CD4-positive, alpha-beta T cell (primary cell): ENCODE results near the gene MICAL3. TPM values are rescaled to one million over a fixed set of nuclear protein-coding genes. Genes with fewer than 3 reads are reported as not detected.

ENCODE experiments used
- ATAC-seq: fragments of 200-7000 bp; cut with Tn5 transposase; one replicate; pipeline ENCODE4 v1.10.0; 2022; ENCODE audit warnings: mild to moderate bottlenecking; ENCODE audit not compliant: poor library complexity
- CTCF ChIA-PET: fragments of 350-600 bp; sonication (Branson Sonifier 250); formaldehyde crosslinking; loops from one replicate; lab custom pipeline; 2021; ENCODE audit warnings: antibody characterized with exemption, inconsistent platforms; lab: Charles Lee
- POLR2A ChIA-PET: fragments of 350-600 bp; sonication (Branson Sonifier 250); formaldehyde crosslinking; loops from one replicate; lab custom pipeline; 2021; ENCODE audit warnings: antibody characterized with exemption, inconsistent platforms; lab: Charles Lee
- DNase-seq, 14 experiments: peaks; one replicate each; pipeline ENCODE4 v3.0.0-alpha.2; 2013 to 2020; ENCODE audit warnings: mixed read lengths in 2 of 14
- H3K27ac ChIP-seq, 2 donors: one replicate each; pipeline versions ENCODE4 v1.5.1 to v1.7.0; 2013; ENCODE audit warnings: low read length in 2 of 2, low read depth in 1 of 2, mild to moderate bottlenecking in 1 of 2
- H3K27me3 ChIP-seq, 2 experiments: 1 replicate in 1 of 2; 2 replicates in 1 of 2; pipeline versions ENCODE4 v1.6.1 to v1.7.0; 2013; ENCODE audit warnings: low read length in 2 of 2, control low read depth in 1 of 2, mild to moderate bottlenecking in 1 of 2, moderate library complexity in 1 of 2; ENCODE audit not compliant: insufficient read depth in 2 of 2, control insufficient read depth in 1 of 2
- H3K36me3 ChIP-seq: one replicate; pipeline ENCODE4 v1.6.1; 2013; ENCODE audit warnings: low read length, control low read depth; ENCODE audit not compliant: insufficient read depth
- H3K4me1 ChIP-seq: one replicate; pipeline ENCODE4 v1.6.1; 2013; ENCODE audit warnings: low read length, control low read depth; ENCODE audit not compliant: insufficient read depth
- H3K4me3 ChIP-seq: one replicate; pipeline ENCODE4 v1.5.1; 2013; ENCODE audit warnings: mild to moderate bottlenecking, low read length, moderate library complexity
- H3K9me3 ChIP-seq, 2 experiments: 1 replicate in 1 of 2; 2 replicates in 1 of 2; pipeline versions ENCODE4 v1.6.1 to v1.7.0; 2013; ENCODE audit warnings: low read length in 2 of 2, mild to moderate bottlenecking in 2 of 2, control low read depth in 1 of 2, moderate library complexity in 1 of 2; ENCODE audit not compliant: control insufficient read depth in 1 of 2, insufficient read depth in 1 of 2
- H3K27ac Mint-ChIP-seq: one replicate; pipeline ENCODE4 v1.8.0; 2020; ENCODE audit warnings: mixed read lengths
- H3K27me3 Mint-ChIP-seq: one replicate; pipeline ENCODE4 v1.8.0; 2021; ENCODE audit warnings: mixed read lengths
- H3K36me3 Mint-ChIP-seq: one replicate; pipeline ENCODE4 v1.8.0; 2021; ENCODE audit warnings: low read depth, mixed read lengths
- H3K4me1 Mint-ChIP-seq: one replicate; pipeline ENCODE4 v1.8.0; 2021; ENCODE audit warnings: low read depth, mixed read lengths
- H3K4me3 Mint-ChIP-seq: one replicate; pipeline ENCODE4 v1.8.0; 2020; ENCODE audit warnings: mild to moderate bottlenecking, mixed read lengths
- H3K9me3 Mint-ChIP-seq: one replicate; pipeline ENCODE4 v1.8.0; 2020; ENCODE audit warnings: mixed read lengths
- intact Hi-C, 2 experiments: fragments of 100-400 bp; cut with DNase I in 1 of 2; cut with micrococcal nuclease in 1 of 2; formaldehyde crosslinking; loops; one replicate each; pipeline versions ENCODE4 v1.15.1 to v1.9.0; 2023 to 2025; cut with DNase I, micrococcal nuclease
- total RNA-seq, 174 experiments: library from RNA in 2 of 174; stranded (reverse) in 2 of 174; gene quantifications; one replicate each; pipeline ENCODE4 v1.2.3 and lab custom pipeline; 2021 to 2026
- TF ChIP-seq, protein P1 (sequence below): fragments of 200-600 bp; IDR thresholded peaks from one replicate; pipeline ENCODE4 v1.8.0; 2022; ENCODE audit warnings: antibody characterized with exemption, mild to moderate bottlenecking

MICAL3 gene
- total RNA-seq, 2 experiments from 2014 or later: 9.4 to 9.9 TPM

DNA sequence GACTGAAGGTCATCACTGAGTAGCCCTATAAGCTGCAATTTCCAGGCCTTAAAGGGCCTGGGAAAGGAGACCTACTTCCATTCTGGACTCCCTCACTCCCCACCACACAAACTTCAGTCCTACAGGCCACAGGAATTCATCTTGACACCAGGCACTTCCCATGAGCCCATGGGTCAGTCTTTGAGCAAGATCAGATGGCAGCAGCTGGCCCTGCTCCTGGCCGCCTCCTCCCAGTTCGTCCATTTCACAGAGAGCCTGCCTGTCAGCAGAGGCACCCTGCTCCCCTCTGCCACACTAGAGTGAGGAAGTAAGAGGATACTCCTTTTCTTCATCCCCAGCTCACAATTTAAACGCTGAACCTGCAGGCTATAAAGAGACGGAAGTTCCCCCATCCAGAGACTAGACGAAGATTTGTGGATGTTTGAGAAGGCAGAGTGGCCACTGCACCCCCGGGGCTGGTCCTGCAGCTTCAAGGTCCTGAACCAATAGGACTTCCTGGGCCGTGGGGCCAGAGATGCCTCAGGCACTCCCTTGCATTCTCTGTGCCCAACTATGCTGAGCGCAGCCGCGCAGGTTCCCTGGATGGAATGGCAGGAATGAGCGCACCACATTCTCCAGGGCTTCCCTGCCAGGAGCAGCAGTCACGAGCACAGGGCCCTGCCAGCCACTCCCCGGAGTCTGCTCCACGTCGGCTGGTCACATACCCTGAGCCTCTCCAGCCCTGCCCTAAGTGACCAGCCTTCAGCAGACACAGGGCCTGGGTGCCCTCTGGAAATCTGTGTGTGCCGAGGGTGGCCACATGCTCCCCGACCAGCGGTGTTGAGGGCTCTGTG lies 216.6 kb downstream of the MICAL3 start:
- CTCF ChIA-PET: no interaction called here
- TF ChIP-seq, protein P1, sequence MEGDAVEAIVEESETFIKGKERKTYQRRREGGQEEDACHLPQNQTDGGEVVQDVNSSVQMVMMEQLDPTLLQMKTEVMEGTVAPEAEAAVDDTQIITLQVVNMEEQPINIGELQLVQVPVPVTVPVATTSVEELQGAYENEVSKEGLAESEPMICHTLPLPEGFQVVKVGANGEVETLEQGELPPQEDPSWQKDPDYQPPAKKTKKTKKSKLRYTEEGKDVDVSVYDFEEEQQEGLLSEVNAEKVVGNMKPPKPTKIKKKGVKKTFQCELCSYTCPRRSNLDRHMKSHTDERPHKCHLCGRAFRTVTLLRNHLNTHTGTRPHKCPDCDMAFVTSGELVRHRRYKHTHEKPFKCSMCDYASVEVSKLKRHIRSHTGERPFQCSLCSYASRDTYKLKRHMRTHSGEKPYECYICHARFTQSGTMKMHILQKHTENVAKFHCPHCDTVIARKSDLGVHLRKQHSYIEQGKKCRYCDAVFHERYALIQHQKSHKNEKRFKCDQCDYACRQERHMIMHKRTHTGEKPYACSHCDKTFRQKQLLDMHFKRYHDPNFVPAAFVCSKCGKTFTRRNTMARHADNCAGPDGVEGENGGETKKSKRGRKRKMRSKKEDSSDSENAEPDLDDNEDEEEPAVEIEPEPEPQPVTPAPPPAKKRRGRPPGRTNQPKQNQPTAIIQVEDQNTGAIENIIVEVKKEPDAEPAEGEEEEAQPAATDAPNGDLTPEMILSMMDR: no peak

DNA sequence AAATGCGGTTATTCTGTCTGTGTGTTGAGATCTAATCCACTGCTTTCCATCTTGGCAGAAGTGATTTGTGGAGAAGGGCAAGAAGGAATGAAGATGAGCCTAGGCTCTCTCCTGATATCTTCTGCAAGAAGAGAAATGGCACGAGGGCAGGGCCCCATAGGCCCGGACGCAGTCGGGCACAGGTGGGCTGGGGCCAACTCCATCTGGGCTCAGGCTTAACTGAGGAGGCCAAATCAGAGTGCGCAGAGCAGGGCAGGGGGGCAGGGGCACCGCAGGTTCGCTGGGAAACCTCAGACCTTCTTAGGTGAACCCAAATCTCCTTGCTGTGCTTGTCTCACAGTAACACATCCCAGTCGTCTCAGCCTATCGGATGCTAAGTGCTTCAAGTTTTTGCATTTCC lies 217.3 kb downstream of the MICAL3 start:
- POLR2A ChIA-PET: no interaction called here
- Mint-ChIP-seq H3K4me1 (no peaks in the 10 kb centered on the region), H3K27me3 (no peaks in the 10 kb centered on the region), H3K9me3 (no peaks in the 10 kb centered on the region), H3K36me3 (peaks cover 6% of the 10 kb centered on the region), H3K4me3 (no peak overlapping the region), H3K27ac (no peak overlapping the region)
- H3K27ac ChIP-seq: no peak overlapping the region
- CTCF ChIA-PET: no interaction called here
- ATAC-seq: no peak
- intact Hi-C loops: no loop called here
- peaks cover 23% of the 10 kb centered on the region for H3K36me3 ChIP-seq
- DNase-seq: no peak
- H3K4me3 ChIP-seq: no peak overlapping the region
- no peaks in the 10 kb centered on the region for H3K9me3 ChIP-seq
- no peaks in the 10 kb centered on the region for H3K4me1 ChIP-seq
- no peaks in the 10 kb centered on the region for H3K27me3 ChIP-seq
- TF ChIP-seq, protein P1: no peak

More for the DNA sequence above, 216.6 kb downstream of the MICAL3 start:
- no peak for DNase-seq
- Histone ChIP-seq H3K4me3 (no peak overlapping the region), H3K4me1 (no peaks in the 10 kb centered on the region), H3K27me3 (no peaks in the 10 kb centered on the region), H3K36me3 (peaks cover 23% of the 10 kb centered on the region), H3K9me3 (no peaks in the 10 kb centered on the region), H3K27ac (no peak overlapping the region)
- POLR2A ChIA-PET: no interaction called here
- H3K4me3 Mint-ChIP-seq: no peak overlapping the region
- H3K36me3 Mint-ChIP-seq: peaks cover 6% of the 10 kb centered on the region
- intact Hi-C loops: no loop called here
- no peak overlapping the region for H3K27ac Mint-ChIP-seq
- H3K4me1 Mint-ChIP-seq: no peaks in the 10 kb centered on the region
- no peaks in the 10 kb centered on the region for H3K27me3 Mint-ChIP-seq
- no peaks in the 10 kb centered on the region for H3K9me3 Mint-ChIP-seq
- no peak for ATAC-seq

DNA sequence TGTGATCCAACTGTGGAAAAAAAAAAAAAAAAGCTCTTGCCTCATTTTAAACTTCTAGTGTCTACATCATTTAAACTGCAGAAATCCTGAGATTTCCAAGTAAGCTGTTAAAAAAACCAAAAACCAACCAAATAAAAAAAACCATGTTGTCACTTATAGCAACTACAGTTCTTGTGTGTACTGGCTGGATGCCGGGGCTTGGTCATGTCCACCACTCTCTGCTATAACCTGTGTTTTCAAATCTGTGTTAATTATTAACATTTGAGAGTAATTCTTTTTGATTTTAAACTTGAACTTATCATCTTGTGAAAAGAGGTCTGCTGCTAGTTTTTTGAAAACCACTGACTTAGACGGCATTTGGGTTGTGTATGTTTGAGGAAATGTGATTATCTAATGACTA lies 217.9 kb downstream of the MICAL3 start:
- ATAC-seq: no peak
- Histone ChIP-seq H3K4me3 (no peak overlapping the region), H3K36me3 (peaks cover 23% of the 10 kb centered on the region), H3K27ac (no peak overlapping the region), H3K27me3 (no peaks in the 10 kb centered on the region), H3K9me3 (no peaks in the 10 kb centered on the region), H3K4me1 (no peaks in the 10 kb centered on the region)
- no peaks in the 10 kb centered on the region for H3K9me3 Mint-ChIP-seq
- DNase-seq: no peak
- intact Hi-C loops: loop anchor here in 1 of 2 experiments (1.0 kb wide), 1 partner anchor 12 kb away; no protein-coding TSS in a partner anchor
- ChIA-PET CTCF (no interaction called here), POLR2A (no interaction called here)
- TF ChIP-seq, protein P1: no peak
- H3K4me3 Mint-ChIP-seq: no peak overlapping the region
- peaks cover 6% of the 10 kb centered on the region for H3K36me3 Mint-ChIP-seq
- no peaks in the 10 kb centered on the region for H3K27me3 Mint-ChIP-seq
- H3K4me1 Mint-ChIP-seq: no peaks in the 10 kb centered on the region
- H3K27ac Mint-ChIP-seq: no peak overlapping the region
